Germinal center (tissue), 1 donor: Measurements from ENCODE around the gene PIGL.
"Not testable (repeated sequence)": the region's sequence is repeated elsewhere in the genome, so short reads cannot be mapped to it uniquely, and the experiment has no call there.

Experiments used
- DNase-seq: peaks from one replicate; pipeline ENCODE4 v3.0.0; 2012; ENCODE audit warnings: mixed read lengths, low spot score

PIGL gene

GRCh38 chr17:16216341-16217001 is 539 bp upstream of the PIGL start:
- not testable (repeated sequence) for DNase-seq

GRCh38 chr17:16222406-16222805 is 5.4 kb downstream of the PIGL start:
- DNase-seq: no peak

- not testable (repeated sequence) for DNase-seq
Observed at GRCh38 chr17:16229912-16230561, 13.0 kb downstream of the PIGL start.

GRCh38 chr17:16232391-16232790 is 15.4 kb downstream of the PIGL start:
- DNase-seq: no peak

- DNase-seq: no peak
Observed at GRCh38 chr17:16239931-16240330, 22.9 kb downstream of the PIGL start.

- no peak for DNase-seq
Observed at GRCh38 chr17:16241906-16242399, 24.9 kb downstream of the PIGL start.

GRCh38 chr17:16243385-16243784 is 26.4 kb downstream of the PIGL start:
- no peak for DNase-seq

GRCh38 chr17:16243801-16244567 is 27.0 kb downstream of the PIGL start:
- no peak for DNase-seq

GRCh38 chr17:16247586-16247984 is 30.6 kb downstream of the PIGL start:
- DNase-seq: no peak

- no peak for DNase-seq
Observed at GRCh38 chr17:16250635-16251034, 33.6 kb downstream of the PIGL start.

- no peak for DNase-seq
Observed at GRCh38 chr17:16251043-16251442, 34.0 kb downstream of the PIGL start.

- DNase-seq: no peak
Observed at GRCh38 chr17:16251556-16251955, 34.5 kb downstream of the PIGL start.

- no peak for DNase-seq
Observed at GRCh38 chr17:16254773-16255400, 37.9 kb downstream of the PIGL start.

- DNase-seq: no peak
Observed at GRCh38 chr17:16255481-16255921, 38.5 kb downstream of the PIGL start.

GRCh38 chr17:16258901-16259300 is 41.9 kb downstream of the PIGL start:
- DNase-seq: no peak

- DNase-seq: no peak
Observed at GRCh38 chr17:16259926-16260325, 42.9 kb downstream of the PIGL start.

GRCh38 chr17:16261049-16261448 is 44.0 kb downstream of the PIGL start:
- no peak for DNase-seq

- DNase-seq: no peak
Observed at GRCh38 chr17:16262201-16262600, 45.2 kb downstream of the PIGL start.

GRCh38 chr17:16267174-16267573 is 50.2 kb downstream of the PIGL start:
- no peak for DNase-seq

- DNase-seq: no peak
Observed at GRCh38 chr17:16269658-16270057, 52.6 kb downstream of the PIGL start.

GRCh38 chr17:16272111-16272840 is 55.3 kb downstream of the PIGL start:
- no peak for DNase-seq

GRCh38 chr17:16273499-16273898 is 56.5 kb downstream of the PIGL start:
- DNase-seq: no peak
